HG03354 (cell line): Measurements from ENCODE around the gene CSTPP1.
"Not testable (repeated sequence)": the region's sequence is repeated elsewhere in the genome, so short reads cannot be mapped to it uniquely, and the experiment has no call there.

Source experiments
- ATAC-seq: cut with Tn5 transposase; IDR thresholded peaks from one replicate; pipeline ENCODE4 v1.9.1; 2021; ENCODE audit warnings: mild to moderate bottlenecking; ENCODE audit not compliant: unreplicated experiment, poor library complexity, severe bottlenecking

CSTPP1 gene

GRCh38 chr11:46949297-46949696, 12.7 kb downstream of the CSTPP1 start:
- no peak for ATAC-seq

DNA sequence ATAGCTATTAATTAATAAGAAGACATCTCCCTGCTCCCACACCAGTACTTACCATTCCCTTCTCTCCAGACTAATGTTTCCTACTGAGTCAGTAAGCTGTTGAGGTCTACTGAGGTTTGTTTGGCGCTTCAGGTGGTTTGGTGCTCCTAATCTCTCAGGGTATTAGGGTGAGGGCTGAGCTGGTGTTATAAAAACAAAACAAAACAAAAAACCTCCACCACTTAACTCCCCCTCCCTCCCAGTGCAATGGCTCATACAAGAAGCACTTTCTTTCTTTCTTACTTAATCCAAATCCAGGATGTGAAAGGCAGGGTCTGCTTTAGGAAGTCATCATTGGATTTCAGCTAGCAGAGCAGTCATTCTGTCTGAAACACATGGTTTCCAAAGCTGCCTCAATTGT, 15.3 kb downstream of the CSTPP1 start:
- ATAC-seq, result no peak

DNA sequence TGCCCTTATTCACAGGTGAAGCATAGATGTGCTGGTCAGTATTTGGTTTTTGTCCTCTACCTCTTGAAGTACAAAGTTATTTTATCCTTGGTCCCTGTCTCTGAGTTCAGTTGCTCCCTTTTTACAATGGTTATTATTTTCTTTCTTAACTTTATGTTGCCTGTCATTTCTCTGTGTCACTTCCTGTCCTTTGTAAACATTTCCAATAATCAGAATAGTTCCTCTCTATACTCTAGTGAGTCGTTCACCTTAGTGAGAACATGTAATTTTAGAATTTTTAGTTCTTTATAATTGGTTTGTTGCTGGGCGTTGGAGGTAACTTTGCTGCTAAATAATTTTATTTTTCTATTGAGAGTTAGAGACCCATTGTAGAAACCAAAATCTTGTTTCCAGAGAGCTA, 16.0 kb downstream of the CSTPP1 start:
- no peak for ATAC-seq

GRCh38 chr11:46953093-46953492, 16.5 kb downstream of the CSTPP1 start:
- ATAC-seq, result no peak

GRCh38 chr11:46958777-46959176, 22.2 kb downstream of the CSTPP1 start:
- ATAC-seq, result no peak

GRCh38 chr11:46961041-46961440, 24.5 kb downstream of the CSTPP1 start:
- ATAC-seq, result no peak

DNA sequence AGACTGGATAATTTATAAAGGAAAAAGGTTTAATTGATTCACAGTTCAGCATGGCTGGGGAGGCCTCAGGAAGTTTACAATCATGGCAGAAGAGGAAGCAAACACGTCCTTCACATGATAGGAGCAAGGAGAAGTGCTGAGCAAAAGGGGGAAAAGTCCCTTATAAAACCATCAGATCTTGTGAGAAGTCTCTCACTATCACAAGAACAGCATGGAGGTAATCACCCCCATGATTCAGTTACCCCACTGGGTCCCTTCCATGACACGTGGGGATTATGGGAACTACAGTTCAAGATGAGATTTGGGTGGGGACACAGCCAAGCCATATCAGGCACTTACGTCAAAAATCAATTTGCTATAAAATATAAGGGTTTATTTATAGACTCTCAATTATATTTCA, 25.3 kb downstream of the CSTPP1 start:
- not testable (repeated sequence) for ATAC-seq

DNA sequence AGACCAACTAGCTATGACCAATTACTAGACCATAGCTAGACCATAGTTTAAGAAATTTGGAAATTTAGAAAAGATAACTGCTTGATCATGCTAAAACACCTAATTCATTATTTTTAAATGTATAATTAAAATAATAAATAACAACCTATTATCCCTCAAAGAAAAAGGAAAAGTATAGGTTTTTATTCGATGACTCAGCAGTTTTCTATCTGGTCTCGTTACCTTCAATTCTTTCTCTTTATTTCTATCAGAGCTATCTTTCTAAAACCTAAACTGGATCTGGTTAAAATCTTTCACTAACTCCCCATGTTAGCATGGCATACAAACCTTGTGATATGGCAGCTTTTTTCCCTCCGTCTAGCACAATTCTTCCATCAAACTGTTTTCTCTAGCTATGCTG, 27.3 kb downstream of the CSTPP1 start:
- ATAC-seq, result no peak

GRCh38 chr11:46966773-46967172, 30.2 kb downstream of the CSTPP1 start:
- no peak for ATAC-seq

DNA sequence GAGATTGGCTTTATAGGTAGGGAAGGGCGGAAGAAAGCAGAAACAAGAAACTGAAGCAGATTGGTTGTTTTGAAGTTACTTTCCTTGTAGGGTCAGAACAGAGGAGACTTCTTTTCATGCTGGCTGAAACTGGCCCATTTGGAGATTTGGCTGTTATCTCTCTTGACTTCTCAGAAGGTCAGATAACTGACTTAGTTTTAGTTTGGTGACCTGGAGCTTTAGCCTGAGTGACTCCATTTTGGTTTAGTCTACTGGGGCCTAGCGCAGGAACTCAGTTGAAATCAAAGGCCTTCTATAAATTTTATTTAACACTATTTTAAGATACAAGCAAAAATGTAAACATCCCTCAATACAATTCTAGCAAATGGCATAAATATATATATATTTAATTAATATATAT, 31.4 kb downstream of the CSTPP1 start:
- no peak for ATAC-seq

DNA sequence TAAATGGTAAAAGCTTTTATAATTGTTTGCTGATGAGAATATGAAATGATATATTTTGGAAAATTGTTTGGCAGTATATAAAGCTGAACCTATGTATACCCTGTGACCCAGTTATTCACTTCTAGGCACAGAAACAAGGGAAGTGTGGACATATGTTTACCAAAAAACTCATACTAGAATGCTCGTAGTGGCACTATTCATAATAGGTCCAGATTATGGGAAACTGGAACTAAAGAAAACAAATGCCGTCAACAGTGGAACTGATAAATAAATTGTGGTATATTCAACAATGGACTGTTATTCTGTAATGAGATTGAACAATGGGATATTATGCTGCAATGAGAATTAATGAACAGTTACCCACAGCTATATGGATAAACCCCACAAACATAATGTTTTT, 32.8 kb downstream of the CSTPP1 start:
- no peak for ATAC-seq

- ATAC-seq, result no peak
Observed at GRCh38 chr11:46970913-46971625, 34.5 kb downstream of the CSTPP1 start.

GRCh38 chr11:46972343-46972742, 35.8 kb downstream of the CSTPP1 start:
- no peak for ATAC-seq

GRCh38 chr11:46972821-46973220, 36.3 kb downstream of the CSTPP1 start:
- no peak for ATAC-seq

GRCh38 chr11:46976182-46976854, 39.8 kb downstream of the CSTPP1 start:
- ATAC-seq, result no peak

- no peak for ATAC-seq
Observed at GRCh38 chr11:46977038-46977813, 40.7 kb downstream of the CSTPP1 start.

- no peak for ATAC-seq
Observed at GRCh38 chr11:46978005-46978491, 41.5 kb downstream of the CSTPP1 start.

GRCh38 chr11:46979358-46979757, 42.8 kb downstream of the CSTPP1 start:
- no peak for ATAC-seq

- no peak for ATAC-seq
Observed at GRCh38 chr11:46981436-46981835, 44.9 kb downstream of the CSTPP1 start.

DNA sequence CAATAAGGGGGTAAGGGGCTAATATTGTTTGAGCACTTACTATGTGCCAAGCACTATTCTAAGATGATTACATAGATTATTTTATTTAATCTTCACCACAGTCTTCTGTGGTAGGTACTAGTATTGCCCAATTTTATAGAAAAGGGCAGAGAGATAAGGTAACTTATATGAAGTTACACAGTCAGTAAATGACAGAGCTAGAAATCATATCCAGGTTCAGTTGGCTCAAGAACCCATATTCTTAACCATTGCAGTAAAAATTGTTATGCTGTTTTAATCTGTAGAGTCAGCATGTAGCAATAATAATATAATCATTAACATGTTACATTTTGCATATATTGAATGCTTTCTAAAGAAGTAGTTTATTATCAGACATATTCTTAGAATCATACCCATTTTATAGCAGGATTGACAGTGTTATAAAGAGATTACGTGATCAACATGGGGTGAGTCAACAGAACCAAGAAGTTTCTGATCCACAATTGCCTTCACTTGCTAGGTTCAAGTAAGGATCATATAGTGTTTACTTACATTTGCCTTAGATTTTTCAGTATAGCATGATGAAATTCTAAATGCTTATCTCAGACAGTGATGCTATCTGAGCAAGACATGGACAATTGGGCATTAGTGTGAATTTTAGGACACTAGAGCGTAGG, 46.4 kb downstream of the CSTPP1 start:
- no peak for ATAC-seq
